Measurements from ENCODE around the gene ALKBH8.

DNA sequence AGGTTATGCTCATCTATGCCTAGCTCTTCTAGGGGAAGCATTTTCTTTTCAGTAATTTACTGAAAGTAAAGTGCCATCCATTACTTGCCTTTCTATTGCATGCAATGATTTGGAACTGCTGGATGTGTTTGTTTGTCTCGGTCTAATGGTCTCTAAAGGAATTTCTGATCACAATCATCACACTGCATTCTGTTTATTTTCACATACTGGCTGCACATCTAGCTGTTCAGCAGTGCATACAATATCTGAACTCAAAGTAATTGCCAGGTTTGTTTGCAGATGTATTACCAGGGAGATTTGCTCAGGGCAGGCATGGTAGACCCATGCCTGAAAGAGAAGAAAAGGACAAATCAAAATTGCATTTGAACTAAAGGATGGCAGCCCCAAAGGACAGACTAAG, 71.5 kb downstream of the ALKBH8 start:
- TF ChIP-seq, protein P1, sequence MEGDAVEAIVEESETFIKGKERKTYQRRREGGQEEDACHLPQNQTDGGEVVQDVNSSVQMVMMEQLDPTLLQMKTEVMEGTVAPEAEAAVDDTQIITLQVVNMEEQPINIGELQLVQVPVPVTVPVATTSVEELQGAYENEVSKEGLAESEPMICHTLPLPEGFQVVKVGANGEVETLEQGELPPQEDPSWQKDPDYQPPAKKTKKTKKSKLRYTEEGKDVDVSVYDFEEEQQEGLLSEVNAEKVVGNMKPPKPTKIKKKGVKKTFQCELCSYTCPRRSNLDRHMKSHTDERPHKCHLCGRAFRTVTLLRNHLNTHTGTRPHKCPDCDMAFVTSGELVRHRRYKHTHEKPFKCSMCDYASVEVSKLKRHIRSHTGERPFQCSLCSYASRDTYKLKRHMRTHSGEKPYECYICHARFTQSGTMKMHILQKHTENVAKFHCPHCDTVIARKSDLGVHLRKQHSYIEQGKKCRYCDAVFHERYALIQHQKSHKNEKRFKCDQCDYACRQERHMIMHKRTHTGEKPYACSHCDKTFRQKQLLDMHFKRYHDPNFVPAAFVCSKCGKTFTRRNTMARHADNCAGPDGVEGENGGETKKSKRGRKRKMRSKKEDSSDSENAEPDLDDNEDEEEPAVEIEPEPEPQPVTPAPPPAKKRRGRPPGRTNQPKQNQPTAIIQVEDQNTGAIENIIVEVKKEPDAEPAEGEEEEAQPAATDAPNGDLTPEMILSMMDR (IDR thresholded peaks at IDR 0.05; ENCODE audit: insufficient read depth, low read depth, low read length) = no peak
- TF ChIP-seq EZH2 (IDR thresholded peaks at IDR 0.05; ENCODE audit: insufficient read depth, low read length) = no peak
